NCI-H1092 (cell line): ENCODE measurements around the gene TNIP2.

Experiments used
- DNase-seq: peaks from one replicate; lab custom pipeline; 2025; lab: John Stamatoyannopoulos, UW

TNIP2 gene

GRCh38 chr4:2716236-2716635 lies 39.9 kb downstream of the TNIP2 start:
- no peak for DNase-seq

GRCh38 chr4:2715426-2715825 lies 40.7 kb downstream of the TNIP2 start:
- no peak for DNase-seq

- no peak for DNase-seq
These were observed 41.2 kb downstream of the TNIP2 start for GRCh38 chr4:2714918-2715317.

- no peak for DNase-seq
These were observed 41.9 kb downstream of the TNIP2 start for GRCh38 chr4:2714061-2714770.

- DNase-seq, result no peak
These were observed 42.8 kb downstream of the TNIP2 start for GRCh38 chr4:2713337-2713736.

GRCh38 chr4:2712261-2712842 lies 43.8 kb downstream of the TNIP2 start:
- no peak for DNase-seq

- DNase-seq, result no peak
These were observed 53.4 kb downstream of the TNIP2 start for GRCh38 chr4:2702770-2703169.

- DNase-seq, result no peak
These were observed 53.8 kb downstream of the TNIP2 start for GRCh38 chr4:2702361-2702760.

- no peak for DNase-seq
These were observed 56.1 kb downstream of the TNIP2 start for GRCh38 chr4:2700031-2700430.

- no peak for DNase-seq
These were observed 56.6 kb downstream of the TNIP2 start for GRCh38 chr4:2699534-2699933.

- DNase-seq, result no peak
These were observed 57.1 kb downstream of the TNIP2 start for GRCh38 chr4:2698951-2699505.

- DNase-seq, result no peak
These were observed 57.6 kb downstream of the TNIP2 start for GRCh38 chr4:2698504-2698903.

GRCh38 chr4:2697995-2698414 lies 58.1 kb downstream of the TNIP2 start:
- no peak for DNase-seq

GRCh38 chr4:2696423-2696822 lies 59.7 kb downstream of the TNIP2 start:
- DNase-seq, result no peak

GRCh38 chr4:2695346-2696060 lies 60.6 kb downstream of the TNIP2 start:
- no peak for DNase-seq

- DNase-seq, result no peak
These were observed 61.4 kb downstream of the TNIP2 start for GRCh38 chr4:2694691-2695090.

- no peak for DNase-seq
These were observed 64.1 kb downstream of the TNIP2 start for GRCh38 chr4:2691952-2692435.
